GM13976 (cell line): ENCODE measurements around the gene KCNK10.

Source experiments
- DNase-seq: peaks from one replicate; pipeline ENCODE4 v3.0.0; 2012; ENCODE audit warnings: low spot score
- CTCF ChIP-seq: IDR thresholded peaks from 2 replicates; pipeline ENCODE4 v1.5.1; 2012; ENCODE audit warnings: borderline replicate concordance, mild to moderate bottlenecking; ENCODE audit not compliant: insufficient read depth; ENCODE audit errors: extremely low read depth, missing control alignments, control extremely low read depth
- in situ Hi-C: fragments of 300-500 bp; cut with MboI; formaldehyde crosslinking; loops from one replicate; pipeline ENCODE4 v1.12.0; 2022; ENCODE audit warnings: low sequenced_read_pairs, mixed read lengths, inconsistent platforms; ENCODE audit not compliant: unreplicated experiment

Gene KCNK10

GRCh38 chr14:88281447-88281846, 41.6 kb downstream of the KCNK10 start:
- TF ChIP-seq CTCF = no peak
- no peak for DNase-seq
- in situ Hi-C loops = no loop called here

- no peak for DNase-seq
- in situ Hi-C loops = no loop called here
- TF ChIP-seq CTCF = no peak
Observed at GRCh38 chr14:88276923-88277596, 46.0 kb downstream of the KCNK10 start.

GRCh38 chr14:88272390-88273269, 50.4 kb downstream of the KCNK10 start:
- in situ Hi-C loops = no loop called here

GRCh38 chr14:88271205-88271604, 51.9 kb downstream of the KCNK10 start:
- no peak for DNase-seq
- in situ Hi-C loops = no loop called here
- no peak for TF ChIP-seq CTCF

More at GRCh38 chr14:88272390-88273269, 50.4 kb downstream of the KCNK10 start:
- no peak for TF ChIP-seq CTCF
- no peak for DNase-seq

- no peak for DNase-seq
- no peak for TF ChIP-seq CTCF
- in situ Hi-C loops = no loop called here
Observed at GRCh38 chr14:88270776-88271175, 52.3 kb downstream of the KCNK10 start.

- no peak for TF ChIP-seq CTCF
- in situ Hi-C loops = no loop called here
- DNase-seq = no peak
Observed at GRCh38 chr14:88269806-88270420, 53.2 kb downstream of the KCNK10 start.
